ENCODE results near the gene TSSK2.
"Not testable (repeated sequence)": the region's sequence is repeated elsewhere in the genome, so short reads cannot be mapped to it uniquely, and the experiment has no call there.

The TSSK2 gene

GRCh38 chr22:19130959-19131684 lies at the start of gene TSSK2:
TSSK2 (plus strand) TSS chr22:19131308; CDS start chr22:19131400, 92 bp downstream.
- H3K36me3 ChIP-seq (ENCODE audit: control insufficient read depth in 2 of 2, insufficient read depth in 2 of 2, low read length in 2 of 2), result peaks cover 11 to 27% of the 10 kb centered on the region in 2 donors
- no peak within 1 kb of the TSS for H3K27ac ChIP-seq (ENCODE audit: low read depth in 2 of 2, low read length in 2 of 2)
- H3K9me3 ChIP-seq (ENCODE audit: control insufficient read depth in 2 of 2, low read length in 2 of 2), result no peaks in the 10 kb centered on the region
- no peaks in the 10 kb centered on the region for H3K4me1 ChIP-seq (ENCODE audit: control insufficient read depth in 2 of 2, insufficient read depth in 2 of 2, low read length in 2 of 2)
- no peak within 1 kb of the TSS for H3K9ac ChIP-seq (ENCODE audit: low read depth in 1 of 2, low read length in 2 of 2)
- no peaks in the 10 kb centered on the region for H3K27me3 ChIP-seq (ENCODE audit: control insufficient read depth in 2 of 2, insufficient read depth in 2 of 2, low read length in 2 of 2)
- H3K4me3 ChIP-seq (ENCODE audit: low read length in 2 of 2), result no peak within 1 kb of the TSS

- Histone ChIP-seq H3K36me3 (ENCODE audit: control insufficient read depth in 2 of 2, insufficient read depth in 2 of 2, low read length in 2 of 2) (peaks cover 10 to 20% of the 10 kb centered on the region in 2 donors), H3K4me3 (ENCODE audit: low read length in 2 of 2) (no peak overlapping the region), H3K9me3 (ENCODE audit: control insufficient read depth in 2 of 2, low read length in 2 of 2) (no peaks in the 10 kb centered on the region), H3K27me3 (ENCODE audit: control insufficient read depth in 2 of 2, insufficient read depth in 2 of 2, low read length in 2 of 2) (no peaks in the 10 kb centered on the region), H3K27ac (ENCODE audit: low read depth in 2 of 2, low read length in 2 of 2) (no peak overlapping the region), H3K9ac (ENCODE audit: low read depth in 1 of 2, low read length in 2 of 2) (no peak overlapping the region), H3K4me1 (ENCODE audit: control insufficient read depth in 2 of 2, insufficient read depth in 2 of 2, low read length in 2 of 2) (peaks cover 0 to 3% of the 10 kb centered on the region in 2 donors)
Measured at GRCh38 chr22:19081351-19081750, 49.8 kb upstream of the TSSK2 start.

- Histone ChIP-seq H3K27me3 (ENCODE audit: control insufficient read depth in 2 of 2, insufficient read depth in 2 of 2, low read length in 2 of 2) (no peaks in the 10 kb centered on the region), H3K9me3 (ENCODE audit: control insufficient read depth in 2 of 2, low read length in 2 of 2) (no peaks in the 10 kb centered on the region), H3K4me3 (ENCODE audit: low read length in 2 of 2) (no peak overlapping the region), H3K4me1 (ENCODE audit: control insufficient read depth in 2 of 2, insufficient read depth in 2 of 2, low read length in 2 of 2) (peaks cover 0 to 3% of the 10 kb centered on the region in 2 donors), H3K36me3 (ENCODE audit: control insufficient read depth in 2 of 2, insufficient read depth in 2 of 2, low read length in 2 of 2) (peaks cover 15 to 20% of the 10 kb centered on the region in 2 donors), H3K27ac (ENCODE audit: low read depth in 2 of 2, low read length in 2 of 2) (no peak overlapping the region), H3K9ac (ENCODE audit: low read depth in 1 of 2, low read length in 2 of 2) (no peak overlapping the region)
Measured at GRCh38 chr22:19082101-19082500, 49.0 kb upstream of the TSSK2 start.

GRCh38 chr22:19082793-19083192 lies 48.3 kb upstream of the TSSK2 start:
- H3K27ac ChIP-seq (ENCODE audit: low read depth in 2 of 2, low read length in 2 of 2), result no peak overlapping the region
- no peaks in the 10 kb centered on the region for H3K9me3 ChIP-seq (ENCODE audit: control insufficient read depth in 2 of 2, low read length in 2 of 2)
- peaks cover 0 to 3% of the 10 kb centered on the region in 2 donors for H3K4me1 ChIP-seq (ENCODE audit: control insufficient read depth in 2 of 2, insufficient read depth in 2 of 2, low read length in 2 of 2)
- peaks cover 15 to 20% of the 10 kb centered on the region in 2 donors for H3K36me3 ChIP-seq (ENCODE audit: control insufficient read depth in 2 of 2, insufficient read depth in 2 of 2, low read length in 2 of 2)
- no peak overlapping the region for H3K4me3 ChIP-seq (ENCODE audit: low read length in 2 of 2)
- no peak overlapping the region for H3K9ac ChIP-seq (ENCODE audit: low read depth in 1 of 2, low read length in 2 of 2)
- H3K27me3 ChIP-seq (ENCODE audit: control insufficient read depth in 2 of 2, insufficient read depth in 2 of 2, low read length in 2 of 2), result no peaks in the 10 kb centered on the region

GRCh38 chr22:19084126-19084525 lies 47.0 kb upstream of the TSSK2 start:
- not testable (repeated sequence) for H3K27me3 ChIP-seq (ENCODE audit: control insufficient read depth in 2 of 2, insufficient read depth in 2 of 2, low read length in 2 of 2); H3K9ac ChIP-seq (ENCODE audit: low read depth in 1 of 2, low read length in 2 of 2); H3K4me3 ChIP-seq (ENCODE audit: low read length in 2 of 2); H3K4me1 ChIP-seq (ENCODE audit: control insufficient read depth in 2 of 2, insufficient read depth in 2 of 2, low read length in 2 of 2); H3K9me3 ChIP-seq (ENCODE audit: control insufficient read depth in 2 of 2, low read length in 2 of 2); H3K27ac ChIP-seq (ENCODE audit: low read depth in 2 of 2, low read length in 2 of 2)
- peaks cover 15 to 31% of the 10 kb centered on the region in 2 donors for H3K36me3 ChIP-seq (ENCODE audit: control insufficient read depth in 2 of 2, insufficient read depth in 2 of 2, low read length in 2 of 2)

GRCh38 chr22:19084586-19084985 lies 46.5 kb upstream of the TSSK2 start:
- H3K4me3 ChIP-seq (ENCODE audit: low read length in 2 of 2); H3K27ac ChIP-seq (ENCODE audit: low read depth in 2 of 2, low read length in 2 of 2); H3K9me3 ChIP-seq (ENCODE audit: control insufficient read depth in 2 of 2, low read length in 2 of 2); H3K4me1 ChIP-seq (ENCODE audit: control insufficient read depth in 2 of 2, insufficient read depth in 2 of 2, low read length in 2 of 2); H3K9ac ChIP-seq (ENCODE audit: low read depth in 1 of 2, low read length in 2 of 2); H3K27me3 ChIP-seq (ENCODE audit: control insufficient read depth in 2 of 2, insufficient read depth in 2 of 2, low read length in 2 of 2): not testable (repeated sequence)
- H3K36me3 ChIP-seq (ENCODE audit: control insufficient read depth in 2 of 2, insufficient read depth in 2 of 2, low read length in 2 of 2), result peaks cover 13 to 30% of the 10 kb centered on the region in 2 donors

GRCh38 chr22:19085233-19085718 lies 45.8 kb upstream of the TSSK2 start:
- Histone ChIP-seq H3K9me3 (ENCODE audit: control insufficient read depth in 2 of 2, low read length in 2 of 2) (no peaks in the 10 kb centered on the region), H3K9ac (ENCODE audit: low read depth in 1 of 2, low read length in 2 of 2) (no peak overlapping the region), H3K27ac (ENCODE audit: low read depth in 2 of 2, low read length in 2 of 2) (no peak overlapping the region), H3K4me1 (ENCODE audit: control insufficient read depth in 2 of 2, insufficient read depth in 2 of 2, low read length in 2 of 2) (peaks cover 0 to 3% of the 10 kb centered on the region in 2 donors), H3K4me3 (ENCODE audit: low read length in 2 of 2) (no peak overlapping the region), H3K27me3 (ENCODE audit: control insufficient read depth in 2 of 2, insufficient read depth in 2 of 2, low read length in 2 of 2) (no peaks in the 10 kb centered on the region), H3K36me3 (ENCODE audit: control insufficient read depth in 2 of 2, insufficient read depth in 2 of 2, low read length in 2 of 2) (peaks cover 11 to 26% of the 10 kb centered on the region in 2 donors)

- Histone ChIP-seq H3K4me1 (ENCODE audit: control insufficient read depth in 2 of 2, insufficient read depth in 2 of 2, low read length in 2 of 2) (peaks cover 0 to 3% of the 10 kb centered on the region in 2 donors), H3K4me3 (ENCODE audit: low read length in 2 of 2) (no peak overlapping the region), H3K36me3 (ENCODE audit: control insufficient read depth in 2 of 2, insufficient read depth in 2 of 2, low read length in 2 of 2) (peaks cover 5 to 23% of the 10 kb centered on the region in 2 donors), H3K9ac (ENCODE audit: low read depth in 1 of 2, low read length in 2 of 2) (no peak overlapping the region), H3K9me3 (ENCODE audit: control insufficient read depth in 2 of 2, low read length in 2 of 2) (no peaks in the 10 kb centered on the region), H3K27ac (ENCODE audit: low read depth in 2 of 2, low read length in 2 of 2) (no peak overlapping the region), H3K27me3 (ENCODE audit: control insufficient read depth in 2 of 2, insufficient read depth in 2 of 2, low read length in 2 of 2) (no peaks in the 10 kb centered on the region)
Measured at GRCh38 chr22:19086417-19086816, 44.7 kb upstream of the TSSK2 start.

- no peak overlapping the region for H3K27ac ChIP-seq (ENCODE audit: low read depth in 2 of 2, low read length in 2 of 2)
- H3K36me3 ChIP-seq (ENCODE audit: control insufficient read depth in 2 of 2, insufficient read depth in 2 of 2, low read length in 2 of 2), result peaks cover 5 to 23% of the 10 kb centered on the region in 2 donors
Measured at GRCh38 chr22:19086896-19087295, 44.2 kb upstream of the TSSK2 start.

GRCh38 chr22:19088866-19089595 lies 42.1 kb upstream of the TSSK2 start:
- H3K9ac ChIP-seq (ENCODE audit: low read depth in 1 of 2, low read length in 2 of 2), result no peak overlapping the region
- H3K36me3 ChIP-seq (ENCODE audit: control insufficient read depth in 2 of 2, insufficient read depth in 2 of 2, low read length in 2 of 2), result peaks cover 5 to 20% of the 10 kb centered on the region in 2 donors
- H3K4me3 ChIP-seq (ENCODE audit: low read length in 2 of 2), result no peak overlapping the region
- peaks cover 0 to 3% of the 10 kb centered on the region in 2 donors for H3K4me1 ChIP-seq (ENCODE audit: control insufficient read depth in 2 of 2, insufficient read depth in 2 of 2, low read length in 2 of 2)
- no peaks in the 10 kb centered on the region for H3K9me3 ChIP-seq (ENCODE audit: control insufficient read depth in 2 of 2, low read length in 2 of 2)
- H3K27me3 ChIP-seq (ENCODE audit: control insufficient read depth in 2 of 2, insufficient read depth in 2 of 2, low read length in 2 of 2), result no peaks in the 10 kb centered on the region
- no peak overlapping the region for H3K27ac ChIP-seq (ENCODE audit: low read depth in 2 of 2, low read length in 2 of 2)

More at GRCh38 chr22:19086896-19087295, 44.2 kb upstream of the TSSK2 start:
- Histone ChIP-seq H3K4me3 (ENCODE audit: low read length in 2 of 2) (no peak overlapping the region), H3K4me1 (ENCODE audit: control insufficient read depth in 2 of 2, insufficient read depth in 2 of 2, low read length in 2 of 2) (peaks cover 0 to 3% of the 10 kb centered on the region in 2 donors), H3K9me3 (ENCODE audit: control insufficient read depth in 2 of 2, low read length in 2 of 2) (no peaks in the 10 kb centered on the region), H3K9ac (ENCODE audit: low read depth in 1 of 2, low read length in 2 of 2) (no peak overlapping the region), H3K27me3 (ENCODE audit: control insufficient read depth in 2 of 2, insufficient read depth in 2 of 2, low read length in 2 of 2) (no peaks in the 10 kb centered on the region)
